Vagina (tissue), 2 donors: ENCODE measurements around the gene TNFAIP3. TPM values are rescaled to one million over a fixed set of nuclear protein-coding genes. Genes with fewer than 3 reads are reported as not detected.

ENCODE experiments used
- DNase-seq, 2 donors: peaks; one replicate each; pipeline ENCODE4 v3.0.0-alpha.2; 2017; ENCODE audit errors: extremely low spot score in 2 of 2
- H3K27ac ChIP-seq: fragments of 200-600 bp; sonication (generic); one replicate; pipeline ENCODE4 v1.5.1; 2019
- H3K27me3 ChIP-seq: fragments of 200-600 bp; sonication (generic); one replicate; pipeline ENCODE4 v1.5.1; 2019
- H3K36me3 ChIP-seq, 2 donors: fragments of 200-600 bp; sonication (generic); one replicate each; pipeline ENCODE4 v1.5.1; 2017 to 2019
- H3K4me1 ChIP-seq: fragments of 200-600 bp; sonication (generic); one replicate; pipeline ENCODE4 v1.5.1; 2019
- H3K4me3 ChIP-seq, 2 donors: fragments of 200-600 bp; sonication (generic); 1 replicate in 1 of 2; 2 replicates in 1 of 2; pipeline ENCODE4 v1.5.1; 2016 to 2019
- H3K9me3 ChIP-seq: fragments of 200-600 bp; sonication (generic); one replicate; pipeline ENCODE4 v1.5.1; 2019
- POLR2A ChIP-seq, 2 donors: fragments of 450-650 bp; IDR thresholded peaks; one replicate each; pipeline ENCODE4 v1.6.1; 2017; ENCODE audit warnings: antibody characterized with exemption in 2 of 2, mild to moderate bottlenecking in 2 of 2, moderate library complexity in 2 of 2
- POLR2AphosphoS5 ChIP-seq, 2 donors: sonication (generic); formaldehyde crosslinking; IDR thresholded peaks; one replicate each; pipeline ENCODE4 v1.9.0; 2017; ENCODE audit warnings: antibody characterized with exemption in 2 of 2, mild to moderate bottlenecking in 2 of 2, low read depth in 1 of 2; ENCODE audit not compliant: insufficient read depth in 1 of 2
- intact Hi-C: fragments of 100-400 bp; cut with DNase I; formaldehyde crosslinking; loops from one replicate; pipeline ENCODE4 v1.15.1; 2023
- total RNA-seq: library from RNA; depleted of rRNA; stranded (reverse); fragments of >200 nt; gene quantifications from one replicate; pipeline ENCODE4 v1.2.3, GENCODE V29; 2016
- TF ChIP-seq, protein P1 (sequence below), 3 experiments: fragments of 450-650 bp in 2 of 3; fragments of 200-600 bp in 1 of 3; sonication (generic) in 1 of 3; IDR thresholded peaks; one replicate each; pipeline ENCODE4 v1.5.1; 2017 to 2019; ENCODE audit warnings: antibody characterized with exemption in 3 of 3, mild to moderate bottlenecking in 2 of 3, moderate library complexity in 2 of 3

TNFAIP3 gene
- total RNA-seq, 1 donor from 2014 or later = 28.5 TPM

DNA sequence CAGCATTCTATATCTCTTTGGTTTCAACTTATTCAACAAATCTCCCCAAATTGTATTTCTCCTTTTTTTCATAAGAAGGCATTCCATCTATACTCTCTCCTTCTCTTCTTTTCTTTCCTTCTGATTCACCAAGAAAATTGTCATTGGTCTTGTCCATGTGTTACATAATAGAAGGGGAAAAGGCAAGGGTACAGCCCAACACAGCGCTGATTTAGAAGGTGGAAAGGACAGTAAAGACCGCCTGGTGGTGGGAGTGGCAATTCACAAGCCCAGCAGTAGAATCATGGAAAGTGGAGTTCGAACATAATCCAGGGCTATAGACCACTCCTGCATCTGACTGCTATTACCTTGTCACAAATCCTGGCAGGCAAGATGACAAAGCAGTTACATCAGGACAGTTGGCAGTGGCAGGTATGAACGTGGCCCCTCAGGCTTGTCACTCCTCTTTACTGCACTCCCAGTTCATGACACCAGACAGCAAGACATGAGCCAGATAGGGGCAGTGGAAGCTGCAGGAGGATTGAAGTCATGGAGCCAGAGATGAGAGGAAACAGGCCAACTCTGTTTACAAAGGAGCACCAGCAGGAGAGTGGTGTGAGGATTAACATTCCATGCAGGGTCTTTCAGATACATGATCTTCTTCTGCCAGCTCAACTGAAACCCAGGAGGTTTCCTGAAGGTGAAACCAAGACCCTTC, 2.1 kb upstream of the TNFAIP3 start:
- H3K9me3 ChIP-seq = no peaks in the 10 kb centered on the region
- H3K27me3 ChIP-seq = no peaks in the 10 kb centered on the region
- H3K27ac ChIP-seq = no peak overlapping the region
- intact Hi-C loops = loop anchor here (5.0 kb wide), 1 partner anchor 158 kb away; no protein-coding TSS in a partner anchor
- no peak overlapping the region for H3K4me3 ChIP-seq
- no peak for DNase-seq
- peaks cover 26% of the 10 kb centered on the region for H3K4me1 ChIP-seq
- no peak for TF ChIP-seq POLR2AphosphoS5 (IDR thresholded peaks at IDR 0.05; ENCODE audit: insufficient read depth in 1 of 2, low read depth in 1 of 2)
- no peak for TF ChIP-seq POLR2A (IDR thresholded peaks at IDR 0.05)
- TF ChIP-seq, protein P1, sequence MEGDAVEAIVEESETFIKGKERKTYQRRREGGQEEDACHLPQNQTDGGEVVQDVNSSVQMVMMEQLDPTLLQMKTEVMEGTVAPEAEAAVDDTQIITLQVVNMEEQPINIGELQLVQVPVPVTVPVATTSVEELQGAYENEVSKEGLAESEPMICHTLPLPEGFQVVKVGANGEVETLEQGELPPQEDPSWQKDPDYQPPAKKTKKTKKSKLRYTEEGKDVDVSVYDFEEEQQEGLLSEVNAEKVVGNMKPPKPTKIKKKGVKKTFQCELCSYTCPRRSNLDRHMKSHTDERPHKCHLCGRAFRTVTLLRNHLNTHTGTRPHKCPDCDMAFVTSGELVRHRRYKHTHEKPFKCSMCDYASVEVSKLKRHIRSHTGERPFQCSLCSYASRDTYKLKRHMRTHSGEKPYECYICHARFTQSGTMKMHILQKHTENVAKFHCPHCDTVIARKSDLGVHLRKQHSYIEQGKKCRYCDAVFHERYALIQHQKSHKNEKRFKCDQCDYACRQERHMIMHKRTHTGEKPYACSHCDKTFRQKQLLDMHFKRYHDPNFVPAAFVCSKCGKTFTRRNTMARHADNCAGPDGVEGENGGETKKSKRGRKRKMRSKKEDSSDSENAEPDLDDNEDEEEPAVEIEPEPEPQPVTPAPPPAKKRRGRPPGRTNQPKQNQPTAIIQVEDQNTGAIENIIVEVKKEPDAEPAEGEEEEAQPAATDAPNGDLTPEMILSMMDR (IDR thresholded peaks at IDR 0.05) = no peak
- no peaks in the 10 kb centered on the region for H3K36me3 ChIP-seq

DNA sequence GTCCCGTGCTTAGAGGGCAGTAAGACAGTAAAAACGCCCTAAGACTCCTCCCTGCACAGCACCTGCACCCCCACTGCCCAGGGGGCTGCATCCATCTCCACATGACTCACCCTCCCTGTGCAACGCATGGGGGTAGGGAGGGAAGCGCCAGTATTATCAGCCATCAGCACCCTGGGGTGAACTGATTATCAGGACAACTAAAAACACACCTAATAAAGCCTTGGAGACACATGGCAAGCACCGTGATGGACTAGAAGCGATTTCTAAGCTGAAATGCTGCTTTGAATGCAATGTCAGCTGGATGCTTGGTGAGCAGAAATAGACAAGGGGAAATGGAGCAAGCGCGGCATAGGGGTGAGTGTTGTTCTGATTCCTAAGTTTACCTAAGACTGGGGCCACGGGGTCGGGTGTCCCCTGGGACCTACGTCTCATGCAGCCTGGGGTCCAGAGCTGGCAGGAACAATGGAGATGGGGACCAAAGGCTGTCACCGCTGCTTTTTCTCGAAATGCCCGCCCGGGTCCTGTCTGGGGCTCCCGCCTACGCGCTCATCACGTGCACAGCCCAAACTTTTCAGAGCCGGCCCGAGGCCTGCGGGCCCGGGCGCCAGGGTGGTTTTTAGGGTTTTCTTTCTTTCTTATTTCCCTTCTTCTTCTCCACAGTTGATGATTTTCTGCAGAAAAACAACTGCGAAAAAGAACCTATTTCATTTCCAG, 702 bp upstream of the TNFAIP3 start:
- Histone ChIP-seq H3K27me3 (no peaks in the 10 kb centered on the region), H3K27ac (peak overlapping the region; percentile 89), H3K4me1 (peaks cover 40% of the 10 kb centered on the region), H3K36me3 (no peaks in the 10 kb centered on the region), H3K4me3 (peak overlapping the region; percentile 80 to 94), H3K9me3 (no peaks in the 10 kb centered on the region)
- no peak for DNase-seq
- intact Hi-C loops = loop anchor here (5.0 kb wide), 1 partner anchor 159 kb away; no protein-coding TSS in a partner anchor
- TF ChIP-seq POLR2A (IDR thresholded peaks at IDR 0.05) = no peak
- TF ChIP-seq, protein P1 (IDR thresholded peaks at IDR 0.05) = no peak
- no peak for TF ChIP-seq POLR2AphosphoS5 (IDR thresholded peaks at IDR 0.05; ENCODE audit: insufficient read depth in 1 of 2, low read depth in 1 of 2)

DNA sequence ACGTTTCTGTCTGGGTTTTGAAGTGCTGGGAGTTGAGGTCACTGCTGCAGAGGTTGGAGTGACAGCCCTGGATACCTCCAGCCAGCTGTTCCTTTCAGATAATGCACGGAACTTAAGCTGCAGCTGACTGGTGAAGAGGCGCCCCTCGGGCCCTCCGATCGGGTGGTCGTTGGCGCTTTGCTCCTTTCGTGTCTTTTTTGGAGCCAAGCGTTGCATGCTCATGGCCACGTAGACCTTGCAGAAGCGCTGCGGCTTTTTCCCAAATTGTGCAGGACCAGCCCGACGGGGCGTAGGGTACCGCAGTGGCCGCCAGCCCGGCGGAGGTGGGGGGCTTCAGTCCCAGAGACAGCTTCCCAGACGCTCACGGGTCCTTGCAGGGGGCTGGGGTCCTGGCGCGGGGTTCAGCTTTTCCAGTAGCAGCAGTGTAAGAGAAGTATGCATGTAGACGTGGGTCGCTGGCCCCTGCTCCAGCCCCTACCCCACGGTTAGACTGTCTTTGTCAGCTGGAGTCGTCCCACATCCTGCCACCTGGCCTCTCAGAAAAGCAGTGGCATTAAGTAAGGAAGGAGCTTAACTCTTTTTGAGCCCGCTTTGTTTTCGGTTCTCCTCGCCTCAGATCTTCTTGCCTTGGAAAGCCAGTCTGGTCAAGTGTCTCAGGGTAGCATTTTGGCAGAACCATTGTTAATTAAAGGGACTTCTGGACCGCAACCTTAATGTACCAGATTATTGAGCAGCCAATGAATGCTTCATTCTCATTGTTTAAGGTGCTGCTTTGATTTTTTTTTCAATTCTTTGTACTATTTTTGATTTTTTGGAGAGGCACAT, 838 bp downstream of the TNFAIP3 start:
- intact Hi-C loops = loop anchor here (5.0 kb wide), 1 partner anchor 161 kb away; no protein-coding TSS in a partner anchor
- H3K27ac ChIP-seq = peak overlapping the region; percentile 89
- H3K27me3 ChIP-seq = no peaks in the 10 kb centered on the region
- no peak for DNase-seq
- TF ChIP-seq, protein P1 (IDR thresholded peaks at IDR 0.05) = no peak
- TF ChIP-seq POLR2A (IDR thresholded peaks at IDR 0.05) = peak in 1 of 2 donors; percentile 10
- TF ChIP-seq POLR2AphosphoS5 (IDR thresholded peaks at IDR 0.05; ENCODE audit: insufficient read depth in 1 of 2, low read depth in 1 of 2) = peak in 1 of 2 donors; percentile 2
- H3K36me3 ChIP-seq = no peaks in the 10 kb centered on the region
- H3K9me3 ChIP-seq = no peaks in the 10 kb centered on the region
- H3K4me3 ChIP-seq = peak overlapping the region; percentile 80 to 94
- peaks cover 53% of the 10 kb centered on the region for H3K4me1 ChIP-seq

DNA sequence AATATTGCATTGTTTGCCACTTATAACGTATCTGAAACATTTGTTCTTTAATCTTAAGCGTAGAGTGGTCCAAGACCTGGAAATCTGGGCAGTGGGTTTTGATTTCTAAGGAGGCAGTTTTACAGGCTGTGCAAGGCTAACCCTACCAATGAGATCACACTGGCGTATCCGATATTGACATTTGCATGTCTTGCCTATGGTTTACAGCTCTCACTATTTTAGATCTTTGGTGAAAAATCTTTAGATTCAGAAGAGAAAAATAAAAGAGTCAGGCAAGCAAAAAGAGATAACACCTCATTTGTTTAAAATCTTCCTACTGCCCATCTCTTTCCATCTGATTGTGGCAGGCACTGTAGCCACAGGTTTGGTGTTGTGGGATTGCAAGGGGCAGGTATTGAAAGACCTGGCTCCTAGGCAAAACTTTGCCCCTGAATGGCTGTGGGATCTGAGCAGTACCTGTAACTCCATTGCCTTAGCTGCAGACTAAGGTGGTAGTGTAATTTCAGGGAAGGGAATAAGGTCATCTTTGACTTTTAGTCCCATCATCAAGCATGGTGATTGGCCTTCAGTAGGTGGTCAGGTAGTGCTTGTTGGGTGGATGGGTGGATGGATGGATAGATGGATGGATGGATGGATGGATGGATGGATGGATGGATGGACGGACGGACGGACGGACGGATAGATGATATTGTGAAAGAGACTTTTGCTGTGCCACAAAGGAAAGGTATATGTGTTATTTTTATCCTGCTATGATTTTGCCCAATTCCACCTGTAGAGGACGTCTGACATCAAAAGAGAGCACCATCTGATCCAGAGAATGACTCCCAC, 1.9 kb downstream of the TNFAIP3 start:
- Histone ChIP-seq H3K36me3 (no peaks in the 10 kb centered on the region), H3K27ac (peak overlapping the region; percentile 89), H3K9me3 (no peaks in the 10 kb centered on the region), H3K27me3 (no peaks in the 10 kb centered on the region), H3K4me1 (peaks cover 63% of the 10 kb centered on the region), H3K4me3 (peak overlapping the region; percentile 80 to 94)
- TF ChIP-seq POLR2AphosphoS5 (IDR thresholded peaks at IDR 0.05; ENCODE audit: insufficient read depth in 1 of 2, low read depth in 1 of 2) (no peak), POLR2A (IDR thresholded peaks at IDR 0.05) (no peak)
- TF ChIP-seq, protein P1 (IDR thresholded peaks at IDR 0.05) = no peak
- intact Hi-C loops = loop anchor here (5.0 kb wide), 1 partner anchor 162 kb away; no protein-coding TSS in a partner anchor
- DNase-seq = no peak
